ENCODE data around the gene RSPH6A. TPM values are rescaled to one million over a fixed set of nuclear protein-coding genes. Genes with fewer than 3 reads are reported as not detected.

The RSPH6A gene
- total and polyA plus RNA-seq, 3 donors from 2014 or later = 17.0 to 88.3 (median 20.9) TPM

GRCh38 chr19:45809643-45810159, 5.4 kb downstream of the RSPH6A start:
- Histone ChIP-seq H3K4me1 (peaks cover 2% of the 10 kb centered on the region), H3K36me3 (ENCODE audit: low read depth, missing control alignments) (no peaks in the 10 kb centered on the region), H3K4me3 (no peak overlapping the region), H3K27me3 (no peaks in the 10 kb centered on the region), H3K9me3 (no peaks in the 10 kb centered on the region), H3K27ac (no peak overlapping the region)
- intact Hi-C loops (cut with DNase I; ENCODE audit: low total_unique reads) = no loop called here
- WGBS, 2 donors = 48% methylated on average over 7 of the region's 7 CpGs
- TF ChIP-seq POLR2A (IDR thresholded peaks at IDR 0.05) (no peak), CTCF (IDR thresholded peaks at IDR 0.05) (no peak)
- no peak for DNase-seq

- Histone ChIP-seq H3K36me3 (ENCODE audit: low read depth, missing control alignments) (no peaks in the 10 kb centered on the region), H3K27me3 (no peaks in the 10 kb centered on the region), H3K27ac (no peak overlapping the region), H3K4me3 (no peak overlapping the region), H3K4me1 (peaks cover 2% of the 10 kb centered on the region), H3K9me3 (no peaks in the 10 kb centered on the region)
- no peak for TF ChIP-seq POLR2A (IDR thresholded peaks at IDR 0.05)
- TF ChIP-seq CTCF (IDR thresholded peaks at IDR 0.05) = no peak
- intact Hi-C loops (cut with DNase I; ENCODE audit: low total_unique reads) = no loop called here
- no peak for DNase-seq
Measured at GRCh38 chr19:45805719-45806118, 9.4 kb downstream of the RSPH6A start.

- WGBS, 2 donors = 77 to 95% methylated on average over 8 of the region's 8 CpGs
- Histone ChIP-seq H3K27ac (no peak overlapping the region), H3K4me3 (no peak overlapping the region), H3K36me3 (ENCODE audit: low read depth, missing control alignments) (no peaks in the 10 kb centered on the region), H3K9me3 (no peaks in the 10 kb centered on the region), H3K27me3 (no peaks in the 10 kb centered on the region), H3K4me1 (peaks cover 5% of the 10 kb centered on the region)
- intact Hi-C loops (cut with DNase I; ENCODE audit: low total_unique reads) = no loop called here
- TF ChIP-seq CTCF (IDR thresholded peaks at IDR 0.05) (no peak), POLR2A (IDR thresholded peaks at IDR 0.05) (no peak)
- no peak for DNase-seq
Measured at GRCh38 chr19:45804959-45805230, 10.2 kb downstream of the RSPH6A start.

- H3K9me3 ChIP-seq = no peaks in the 10 kb centered on the region
- H3K4me1 ChIP-seq = peaks cover 7% of the 10 kb centered on the region
- H3K27me3 ChIP-seq = no peaks in the 10 kb centered on the region
- no peak for DNase-seq
- WGBS, 2 donors = 83 to 86% methylated on average over 48 to 56 of the region's 57 CpGs
- intact Hi-C loops (cut with DNase I; ENCODE audit: low total_unique reads) = no loop called here
- TF ChIP-seq POLR2A (IDR thresholded peaks at IDR 0.05) = no peak
- no peak for TF ChIP-seq CTCF (IDR thresholded peaks at IDR 0.05)
- H3K36me3 ChIP-seq (ENCODE audit: low read depth, missing control alignments) = no peaks in the 10 kb centered on the region
- H3K4me3 ChIP-seq = no peak overlapping the region
- no peak overlapping the region for H3K27ac ChIP-seq
Measured at GRCh38 chr19:45804140-45804958, 10.8 kb downstream of the RSPH6A start.
